GM23338 (cell line): Measurements from ENCODE around the gene ROBO3.

Experiments
- CREB1 ChIP-seq: fragments of 250-450 bp; sonication (Bioruptor Pico); IDR thresholded peaks from 2 replicates; pipeline ENCODE4 v1.5.0; 2020; ENCODE audit warnings: low read depth, mild to moderate bottlenecking, moderate library complexity
- EZH2 ChIP-seq: fragments of 200-600 bp; sonication (generic); IDR thresholded peaks from one replicate; pipeline ENCODE4 v1.8.0; 2017; ENCODE audit warnings: antibody characterized with exemption, mild to moderate bottlenecking, low read depth; ENCODE audit not compliant: unreplicated experiment
- EZH2phosphoT487 ChIP-seq: fragments of 200-600 bp; sonication (generic); IDR thresholded peaks from one replicate; pipeline ENCODE4 v1.8.1; 2018; ENCODE audit warnings: antibody characterized with exemption; ENCODE audit not compliant: unreplicated experiment
- NANOG ChIP-seq: IDR thresholded peaks from 2 replicates; pipeline ENCODE4 v1.6.1; 2016; ENCODE audit warnings: antibody characterized with exemption, borderline replicate concordance
- POLR2AphosphoS5 ChIP-seq: IDR thresholded peaks from 2 replicates; pipeline ENCODE4 v1.6.1; 2016; ENCODE audit warnings: antibody characterized with exemption, low read depth
- ZNF331 ChIP-seq: fragments of 250-450 bp; sonication (Bioruptor Pico); IDR thresholded peaks from 2 replicates; pipeline ENCODE4 v1.5.0; 2020; ENCODE audit warnings: low read depth, mild to moderate bottlenecking, moderate library complexity
- TF ChIP-seq, protein P1 (sequence below), 2 experiments: fragments of 200-600 bp in 1 of 2; sonication (generic) in 1 of 2; conservative IDR thresholded peaks; 2 replicates each; pipeline versions ENCODE4 v1.5.1 to v1.6.1; 2016 to 2017; ENCODE audit warnings: antibody characterized with exemption in 2 of 2, low read depth in 2 of 2, mild to moderate bottlenecking in 2 of 2, moderate library complexity in 1 of 2
- TF ChIP-seq, protein P2 (sequence below): IDR thresholded peaks from one replicate; pipeline ENCODE4 v1.6.1; 2018; ENCODE audit warnings: antibody characterized with exemption; ENCODE audit not compliant: unreplicated experiment
- TF ChIP-seq, protein P3 (sequence below): IDR thresholded peaks from 2 replicates; pipeline ENCODE4 v1.6.1; 2016; ENCODE audit warnings: antibody characterized with exemption

DNA sequence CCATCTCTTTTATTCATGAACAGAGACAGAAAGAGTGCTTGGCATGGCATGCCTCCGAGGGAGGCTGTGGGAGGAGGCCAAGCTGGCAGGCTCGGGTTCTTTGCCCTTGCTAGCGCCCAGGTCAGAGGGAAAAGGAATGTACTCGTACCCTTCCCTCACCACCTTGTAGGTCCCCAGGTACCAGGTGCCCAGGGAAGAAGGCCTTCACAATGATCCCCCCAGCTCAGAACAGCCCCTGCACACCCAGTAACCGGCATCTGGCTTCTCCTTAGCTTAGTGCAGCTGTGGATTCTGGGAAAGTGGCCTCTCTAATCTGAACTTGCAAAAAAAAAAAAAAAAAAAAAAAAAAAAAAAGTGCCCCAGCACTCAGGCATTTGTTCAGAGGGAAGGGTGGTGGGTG, 55.1 kb downstream of the ROBO3 start:
- no peak for TF ChIP-seq EZH2
- TF ChIP-seq, protein P1, sequence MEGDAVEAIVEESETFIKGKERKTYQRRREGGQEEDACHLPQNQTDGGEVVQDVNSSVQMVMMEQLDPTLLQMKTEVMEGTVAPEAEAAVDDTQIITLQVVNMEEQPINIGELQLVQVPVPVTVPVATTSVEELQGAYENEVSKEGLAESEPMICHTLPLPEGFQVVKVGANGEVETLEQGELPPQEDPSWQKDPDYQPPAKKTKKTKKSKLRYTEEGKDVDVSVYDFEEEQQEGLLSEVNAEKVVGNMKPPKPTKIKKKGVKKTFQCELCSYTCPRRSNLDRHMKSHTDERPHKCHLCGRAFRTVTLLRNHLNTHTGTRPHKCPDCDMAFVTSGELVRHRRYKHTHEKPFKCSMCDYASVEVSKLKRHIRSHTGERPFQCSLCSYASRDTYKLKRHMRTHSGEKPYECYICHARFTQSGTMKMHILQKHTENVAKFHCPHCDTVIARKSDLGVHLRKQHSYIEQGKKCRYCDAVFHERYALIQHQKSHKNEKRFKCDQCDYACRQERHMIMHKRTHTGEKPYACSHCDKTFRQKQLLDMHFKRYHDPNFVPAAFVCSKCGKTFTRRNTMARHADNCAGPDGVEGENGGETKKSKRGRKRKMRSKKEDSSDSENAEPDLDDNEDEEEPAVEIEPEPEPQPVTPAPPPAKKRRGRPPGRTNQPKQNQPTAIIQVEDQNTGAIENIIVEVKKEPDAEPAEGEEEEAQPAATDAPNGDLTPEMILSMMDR (conservative IDR thresholded peaks at IDR 0.05; ENCODE audit: low read depth in 2 of 2), result no peak
- TF ChIP-seq CREB1 (CRISPR knock-in tag), result no peak
- TF ChIP-seq POLR2AphosphoS5, result no peak
- TF ChIP-seq EZH2phosphoT487, result no peak
- TF ChIP-seq ZNF331 (CRISPR knock-in tag), result no peak
- TF ChIP-seq, protein P2, sequence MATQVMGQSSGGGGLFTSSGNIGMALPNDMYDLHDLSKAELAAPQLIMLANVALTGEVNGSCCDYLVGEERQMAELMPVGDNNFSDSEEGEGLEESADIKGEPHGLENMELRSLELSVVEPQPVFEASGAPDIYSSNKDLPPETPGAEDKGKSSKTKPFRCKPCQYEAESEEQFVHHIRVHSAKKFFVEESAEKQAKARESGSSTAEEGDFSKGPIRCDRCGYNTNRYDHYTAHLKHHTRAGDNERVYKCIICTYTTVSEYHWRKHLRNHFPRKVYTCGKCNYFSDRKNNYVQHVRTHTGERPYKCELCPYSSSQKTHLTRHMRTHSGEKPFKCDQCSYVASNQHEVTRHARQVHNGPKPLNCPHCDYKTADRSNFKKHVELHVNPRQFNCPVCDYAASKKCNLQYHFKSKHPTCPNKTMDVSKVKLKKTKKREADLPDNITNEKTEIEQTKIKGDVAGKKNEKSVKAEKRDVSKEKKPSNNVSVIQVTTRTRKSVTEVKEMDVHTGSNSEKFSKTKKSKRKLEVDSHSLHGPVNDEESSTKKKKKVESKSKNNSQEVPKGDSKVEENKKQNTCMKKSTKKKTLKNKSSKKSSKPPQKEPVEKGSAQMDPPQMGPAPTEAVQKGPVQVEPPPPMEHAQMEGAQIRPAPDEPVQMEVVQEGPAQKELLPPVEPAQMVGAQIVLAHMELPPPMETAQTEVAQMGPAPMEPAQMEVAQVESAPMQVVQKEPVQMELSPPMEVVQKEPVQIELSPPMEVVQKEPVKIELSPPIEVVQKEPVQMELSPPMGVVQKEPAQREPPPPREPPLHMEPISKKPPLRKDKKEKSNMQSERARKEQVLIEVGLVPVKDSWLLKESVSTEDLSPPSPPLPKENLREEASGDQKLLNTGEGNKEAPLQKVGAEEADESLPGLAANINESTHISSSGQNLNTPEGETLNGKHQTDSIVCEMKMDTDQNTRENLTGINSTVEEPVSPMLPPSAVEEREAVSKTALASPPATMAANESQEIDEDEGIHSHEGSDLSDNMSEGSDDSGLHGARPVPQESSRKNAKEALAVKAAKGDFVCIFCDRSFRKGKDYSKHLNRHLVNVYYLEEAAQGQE, result no peak
- TF ChIP-seq, protein P3, sequence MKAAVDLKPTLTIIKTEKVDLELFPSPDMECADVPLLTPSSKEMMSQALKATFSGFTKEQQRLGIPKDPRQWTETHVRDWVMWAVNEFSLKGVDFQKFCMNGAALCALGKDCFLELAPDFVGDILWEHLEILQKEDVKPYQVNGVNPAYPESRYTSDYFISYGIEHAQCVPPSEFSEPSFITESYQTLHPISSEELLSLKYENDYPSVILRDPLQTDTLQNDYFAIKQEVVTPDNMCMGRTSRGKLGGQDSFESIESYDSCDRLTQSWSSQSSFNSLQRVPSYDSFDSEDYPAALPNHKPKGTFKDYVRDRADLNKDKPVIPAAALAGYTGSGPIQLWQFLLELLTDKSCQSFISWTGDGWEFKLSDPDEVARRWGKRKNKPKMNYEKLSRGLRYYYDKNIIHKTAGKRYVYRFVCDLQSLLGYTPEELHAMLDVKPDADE, result no peak
- TF ChIP-seq NANOG, result no peak
